ENCODE measurements around the gene MBP.

Gene MBP

DNA sequence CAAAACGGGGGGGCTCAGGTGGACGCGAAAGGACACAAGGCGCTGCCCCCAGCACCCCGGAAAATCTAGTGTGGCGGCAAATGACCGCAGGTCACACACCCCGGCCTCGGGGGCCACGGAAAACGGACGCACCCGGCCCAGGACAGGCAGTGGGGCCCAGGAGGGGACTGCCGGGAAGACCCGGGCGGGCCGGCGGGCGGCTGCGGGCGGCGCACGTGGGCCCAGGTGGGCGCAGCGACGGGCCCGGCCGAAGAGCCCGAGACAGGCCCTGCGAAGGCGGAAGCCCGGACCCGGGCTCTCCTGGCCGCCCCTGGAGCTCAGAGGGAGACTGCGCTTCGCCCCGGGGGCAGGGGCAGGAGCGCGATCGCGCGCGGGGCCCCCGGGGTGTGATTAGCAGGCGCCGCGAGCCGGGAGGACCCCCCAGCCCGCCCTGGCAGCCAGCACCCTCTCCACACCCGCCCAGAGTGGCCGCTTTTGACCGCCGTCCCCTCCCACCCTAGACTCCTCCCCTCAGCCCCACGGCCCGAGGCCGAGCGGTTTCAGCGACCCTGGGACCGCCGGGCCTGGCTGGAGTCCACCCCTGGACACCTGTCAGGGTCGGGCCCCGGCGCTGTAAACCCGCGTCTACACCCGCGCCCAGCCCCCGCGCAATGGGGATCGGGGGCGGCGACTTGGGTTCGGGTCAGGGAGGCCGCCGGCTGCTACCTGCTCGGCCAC lies 773 bp downstream of the MBP start:
- DNase-seq, result peak; percentile 55

DNA sequence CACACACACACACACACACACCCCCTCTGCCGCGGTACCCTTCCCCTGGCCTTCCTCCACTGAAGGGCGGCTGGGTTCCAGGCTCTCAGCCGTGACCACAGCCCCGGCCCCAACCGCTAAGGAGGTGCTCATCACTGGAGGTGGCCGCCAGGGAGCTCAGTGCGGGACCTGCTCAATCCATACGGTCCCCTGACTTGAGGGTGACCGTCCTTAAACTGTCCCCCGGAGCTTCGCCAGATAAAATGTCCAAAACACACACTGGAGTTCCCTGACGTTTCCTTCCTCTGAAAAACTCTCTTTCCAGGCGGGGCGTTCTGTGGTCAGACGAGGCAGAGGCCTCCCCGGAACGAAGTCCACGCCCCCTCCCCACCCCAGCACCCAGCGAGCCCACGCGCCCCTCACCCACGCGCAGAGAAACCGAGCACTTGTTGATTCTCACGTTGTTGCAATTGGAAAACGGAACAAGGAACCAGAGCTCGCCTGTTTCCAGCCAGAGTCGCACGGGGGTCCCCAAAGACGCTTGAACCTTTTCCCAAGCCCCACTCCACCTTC lies 1.4 kb downstream of the MBP start:
- peak; percentile 65 for DNase-seq

DNA sequence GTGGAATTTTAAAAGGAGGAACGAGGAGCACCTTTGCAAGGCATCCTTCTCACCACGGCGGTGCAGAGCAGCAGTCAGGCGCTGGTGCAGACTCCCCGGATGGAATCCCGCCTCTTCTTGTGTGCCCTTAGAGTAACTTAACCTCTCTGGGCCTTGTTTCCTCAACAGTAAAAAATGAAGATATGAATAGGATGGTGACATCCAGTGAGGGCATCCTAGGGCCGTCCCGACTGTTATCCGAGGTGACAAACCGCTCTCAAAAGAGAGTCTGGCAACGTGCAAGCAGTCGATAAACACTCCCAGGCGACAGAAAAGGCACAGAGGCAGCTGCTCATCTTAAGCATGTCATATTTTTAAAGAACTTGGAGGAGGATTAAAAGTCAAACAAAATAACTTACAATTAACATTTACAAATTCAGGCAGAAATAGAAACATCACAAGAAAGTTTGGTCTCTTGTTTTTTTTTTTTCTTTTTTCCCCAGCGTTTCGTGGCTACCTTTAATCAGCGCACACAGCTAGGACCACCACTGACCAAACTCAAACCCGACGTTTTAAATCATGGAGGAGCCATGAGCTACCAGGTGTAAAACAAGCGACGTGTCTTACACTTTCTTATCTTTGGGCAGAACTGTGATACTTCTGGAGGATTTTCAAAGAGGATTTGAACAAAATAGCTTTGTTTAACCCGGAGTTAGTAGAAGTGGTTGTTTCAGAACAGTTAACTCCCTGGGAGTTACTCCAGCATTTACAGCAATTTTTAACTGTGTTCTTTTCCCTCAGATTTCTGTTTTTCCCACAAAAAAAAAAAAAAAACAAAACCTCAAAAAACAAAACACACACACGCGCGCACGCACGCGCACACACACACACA lies 2.1 kb downstream of the MBP start:
- DNase-seq, result peak; percentile 42

DNA sequence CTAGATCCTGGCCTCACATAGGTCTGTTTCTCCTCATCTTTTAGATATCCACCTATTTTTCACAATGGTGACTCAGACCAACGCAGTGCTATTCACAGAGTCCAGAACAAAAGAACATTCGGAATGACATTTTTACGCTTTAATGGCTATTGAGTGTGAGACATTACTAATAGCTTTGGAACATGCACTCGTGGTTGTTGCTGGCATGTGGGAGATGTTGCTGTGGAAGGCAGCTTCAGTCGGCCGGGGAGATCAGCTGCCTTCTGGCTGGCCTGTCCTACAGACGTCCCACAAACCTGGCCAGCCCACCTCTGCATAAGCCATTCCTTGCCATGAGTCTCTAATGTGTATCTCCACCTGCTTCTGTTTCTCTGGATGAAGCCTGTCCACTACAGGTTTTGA lies 3.4 kb downstream of the MBP start:
- no peak for DNase-seq

DNA sequence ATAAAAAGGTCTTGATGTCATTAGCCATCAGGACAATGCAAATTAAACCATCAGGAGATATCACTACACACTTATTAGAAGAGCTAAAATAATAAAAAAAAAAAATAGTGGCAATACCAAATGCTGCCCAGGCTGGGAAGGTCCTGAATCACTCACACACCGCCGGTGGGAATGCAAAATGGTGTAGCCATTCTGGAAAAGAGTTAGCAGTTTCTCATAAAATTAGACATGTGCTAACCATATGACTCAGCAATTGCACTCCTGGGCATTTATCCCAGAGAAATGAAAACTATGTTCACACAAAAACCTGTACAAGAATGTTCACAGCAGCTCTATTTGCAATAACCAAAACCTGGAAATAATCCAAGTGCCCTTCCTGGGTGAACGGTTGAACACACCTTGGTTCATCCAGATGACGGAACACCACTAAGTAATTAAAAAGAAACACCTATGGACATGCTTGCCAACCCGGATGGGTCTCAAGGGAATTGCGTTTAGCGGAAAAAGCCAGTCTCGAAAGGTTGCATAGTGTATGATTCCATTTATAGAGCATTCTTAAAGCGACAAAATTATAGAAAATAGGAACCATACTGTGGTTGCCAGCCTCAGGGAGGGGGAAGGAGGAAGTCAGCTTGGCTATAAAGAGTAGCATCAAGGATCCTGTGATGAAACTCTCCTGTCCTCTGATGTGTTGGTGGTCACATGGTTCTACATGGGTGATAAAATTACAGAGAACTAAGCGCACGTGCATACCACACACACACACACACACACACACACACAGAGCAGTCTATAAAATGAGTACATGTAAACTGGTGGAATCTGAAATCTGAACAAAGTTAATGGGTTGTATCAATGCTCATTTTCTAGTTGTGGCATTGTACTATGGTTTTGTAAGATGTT lies 4.6 kb downstream of the MBP start:
- peak; percentile 64 for DNase-seq

DNA sequence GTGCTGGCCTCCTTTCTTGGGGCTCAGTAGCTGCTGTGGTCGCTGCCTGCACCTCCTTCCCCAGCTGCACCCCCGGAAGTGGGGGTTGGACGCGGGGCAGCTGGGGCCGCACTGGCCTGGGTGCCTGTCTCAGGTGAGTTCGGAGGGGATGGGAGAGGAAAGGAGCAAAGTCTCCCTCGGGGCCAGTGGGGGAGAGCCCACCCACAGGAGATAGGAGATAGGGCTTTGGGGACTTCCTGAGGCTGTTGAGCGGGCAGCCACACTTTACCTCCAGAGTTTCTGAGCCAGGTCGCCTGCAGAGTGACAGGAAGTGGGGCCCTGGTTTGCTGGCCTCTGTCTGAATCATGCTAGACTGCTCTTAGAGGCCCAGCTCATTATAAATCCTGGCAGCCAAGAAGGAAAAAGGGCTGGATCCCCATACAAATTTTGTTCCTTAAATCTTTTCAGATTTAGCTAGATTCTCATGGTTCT lies 8.1 kb downstream of the MBP start:
- DNase-seq, result peak; percentile 78

DNA sequence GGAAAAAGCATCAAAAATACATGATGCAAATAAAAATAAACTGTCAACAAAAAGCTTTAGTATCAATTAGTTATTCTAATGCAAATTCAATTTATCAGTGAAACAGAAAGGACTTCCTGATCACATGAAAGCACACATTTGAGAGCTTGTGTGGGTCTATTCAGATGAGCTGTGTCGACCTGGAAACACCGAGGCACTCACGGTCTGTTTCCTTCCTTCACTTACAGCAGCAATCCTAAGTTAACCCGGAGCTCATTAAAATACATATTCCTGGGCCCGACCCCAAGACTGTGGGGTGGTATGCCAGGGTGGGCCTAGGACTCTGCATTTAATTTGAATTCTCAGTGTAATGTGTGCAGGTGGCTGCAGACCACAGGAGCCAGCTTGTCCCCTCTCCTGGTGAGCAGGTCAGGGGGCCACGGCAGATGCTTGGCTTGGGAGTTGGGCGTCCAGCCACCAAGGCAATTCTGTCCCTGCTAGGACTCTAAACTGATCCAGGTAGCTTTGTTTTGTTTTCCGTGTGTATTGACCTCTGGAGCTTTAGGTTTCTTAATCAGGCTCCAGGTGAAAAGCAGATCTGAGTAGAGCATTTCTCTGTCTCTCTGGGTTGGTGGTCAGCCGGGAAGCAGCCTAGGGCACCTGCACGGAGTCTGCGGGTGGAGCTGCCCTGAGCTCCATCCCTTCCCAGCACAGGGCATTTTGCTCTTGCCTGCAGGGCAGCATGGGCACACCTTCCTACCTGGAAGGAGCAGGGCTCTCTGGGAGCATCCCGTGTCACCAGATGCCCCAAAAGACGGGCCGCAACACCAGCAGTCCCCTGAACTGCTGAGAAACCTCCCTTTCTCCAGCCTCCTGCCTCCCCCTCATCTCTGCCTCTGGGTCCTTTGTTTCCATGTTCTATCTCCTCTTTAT lies 9.0 kb downstream of the MBP start:
- DNase-seq, result no peak

DNA sequence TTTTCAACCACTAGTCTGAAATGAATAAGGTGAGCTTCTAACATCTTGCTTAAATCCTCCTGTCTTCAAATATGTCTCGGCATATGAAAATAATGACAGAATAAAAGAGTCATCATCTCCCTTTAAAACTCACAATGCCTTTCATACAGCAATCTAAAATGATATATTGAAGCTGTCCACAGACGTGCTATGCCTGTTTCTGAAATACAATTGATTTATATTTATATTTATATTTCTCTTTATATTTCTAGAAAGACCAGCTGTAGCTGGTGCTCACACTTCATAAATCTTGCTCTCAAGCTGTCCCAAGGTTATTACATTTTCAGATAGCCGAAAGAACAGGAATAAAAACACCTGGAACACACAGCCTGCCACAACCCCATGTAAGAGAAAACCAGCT lies 11.1 kb downstream of the MBP start:
- no peak for DNase-seq

DNA sequence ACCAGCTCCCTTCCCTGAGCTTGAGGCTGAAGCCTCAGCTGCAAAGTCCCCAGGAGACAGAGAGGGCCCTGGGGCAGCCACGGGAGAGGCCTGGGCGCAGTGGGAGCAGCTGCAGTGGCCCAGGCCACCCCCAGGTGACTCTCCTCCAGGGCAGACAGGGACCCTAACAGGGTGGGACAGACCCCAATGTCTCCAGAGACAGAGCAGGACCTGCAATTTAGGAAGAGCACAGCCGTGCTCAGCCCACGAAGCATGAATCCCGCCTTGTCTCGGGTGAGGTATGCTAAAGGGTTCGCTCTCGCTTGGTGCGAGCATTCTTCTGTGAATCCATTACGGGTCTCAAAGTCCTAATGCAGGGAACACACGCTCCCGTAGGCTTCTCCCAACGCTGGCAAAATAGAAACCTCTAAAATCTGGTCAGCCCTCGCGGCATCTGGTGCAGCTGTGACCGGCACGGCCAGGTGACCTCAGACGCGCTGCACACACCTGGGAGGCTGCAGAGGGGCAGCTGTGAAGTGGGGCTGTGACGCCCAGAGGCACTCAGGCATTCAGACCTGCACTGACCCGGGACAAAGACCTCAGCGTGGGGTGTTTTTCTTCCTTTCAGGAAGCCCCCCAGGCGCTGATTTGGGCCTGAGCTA lies 12.6 kb downstream of the MBP start:
- DNase-seq, result no peak

DNA sequence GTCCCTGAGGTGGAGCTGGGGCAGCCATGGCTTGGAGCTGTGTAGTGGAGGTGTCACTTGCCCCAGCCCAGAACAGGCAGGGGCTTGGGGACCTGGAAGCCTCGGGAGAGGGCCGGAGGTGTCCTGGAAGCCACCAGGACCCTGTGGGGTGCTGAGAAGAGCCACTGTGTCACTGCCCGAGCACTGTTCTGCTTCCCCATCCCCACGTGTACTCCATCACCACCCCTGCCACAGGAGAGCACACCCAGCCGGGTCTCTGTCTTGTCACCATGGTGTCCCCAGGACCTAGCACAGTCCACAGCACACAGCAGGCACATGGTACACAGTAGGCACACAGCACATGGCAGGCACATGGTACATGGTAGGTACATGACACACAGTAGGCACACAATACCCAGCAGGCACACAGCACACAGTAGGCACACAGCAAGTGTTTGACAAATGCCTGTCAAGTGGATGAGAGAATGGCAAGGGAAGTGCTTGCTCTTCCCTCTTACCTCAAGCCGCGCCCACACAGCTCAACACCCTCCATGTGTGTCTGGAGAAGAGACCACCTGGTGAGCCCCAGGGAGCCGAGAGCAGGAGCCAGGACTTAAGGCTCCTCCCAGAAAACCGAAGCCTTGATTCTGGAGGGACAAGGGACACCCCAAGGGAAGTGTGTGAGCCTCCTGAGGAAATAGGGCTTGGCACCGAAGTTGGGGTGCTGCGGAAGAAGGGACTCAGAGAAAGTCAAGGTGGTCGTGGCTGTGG lies 13.3 kb downstream of the MBP start:
- DNase-seq, result no peak

DNA sequence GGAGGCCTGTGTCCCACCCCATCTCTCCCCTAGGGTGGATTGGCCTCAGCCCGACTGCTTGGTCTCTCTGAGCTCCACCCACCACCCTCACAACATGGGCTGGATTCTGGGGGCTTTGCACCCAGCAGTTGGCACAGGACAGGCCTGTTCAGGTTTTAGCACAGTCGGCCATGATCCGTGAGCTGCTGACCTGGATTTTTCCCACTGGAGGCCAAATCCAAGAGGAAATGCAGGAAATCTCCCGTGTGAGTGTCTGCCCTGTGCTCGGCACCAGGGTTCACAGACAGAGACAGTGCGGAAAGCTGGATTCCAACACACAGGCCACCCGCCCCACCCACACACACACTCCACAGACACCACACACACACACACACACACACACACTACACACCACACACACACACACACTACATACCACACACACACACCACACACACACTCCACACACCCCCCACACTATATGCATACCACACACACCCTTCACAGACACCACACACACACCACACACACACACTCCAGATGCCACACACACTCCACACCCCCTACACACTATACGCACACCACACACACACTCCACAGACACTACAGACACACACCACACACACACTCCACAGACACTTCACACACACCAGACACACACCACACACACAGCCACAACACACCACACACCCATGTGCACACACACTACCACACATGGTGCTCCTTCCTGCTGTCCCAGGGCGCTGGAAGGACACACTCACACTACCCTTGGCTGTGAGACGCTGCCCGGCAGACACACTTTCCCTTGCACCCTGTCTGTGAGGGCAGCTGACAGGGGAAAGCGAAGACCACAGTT lies 14.1 kb downstream of the MBP start:
- DNase-seq, result no peak

DNA sequence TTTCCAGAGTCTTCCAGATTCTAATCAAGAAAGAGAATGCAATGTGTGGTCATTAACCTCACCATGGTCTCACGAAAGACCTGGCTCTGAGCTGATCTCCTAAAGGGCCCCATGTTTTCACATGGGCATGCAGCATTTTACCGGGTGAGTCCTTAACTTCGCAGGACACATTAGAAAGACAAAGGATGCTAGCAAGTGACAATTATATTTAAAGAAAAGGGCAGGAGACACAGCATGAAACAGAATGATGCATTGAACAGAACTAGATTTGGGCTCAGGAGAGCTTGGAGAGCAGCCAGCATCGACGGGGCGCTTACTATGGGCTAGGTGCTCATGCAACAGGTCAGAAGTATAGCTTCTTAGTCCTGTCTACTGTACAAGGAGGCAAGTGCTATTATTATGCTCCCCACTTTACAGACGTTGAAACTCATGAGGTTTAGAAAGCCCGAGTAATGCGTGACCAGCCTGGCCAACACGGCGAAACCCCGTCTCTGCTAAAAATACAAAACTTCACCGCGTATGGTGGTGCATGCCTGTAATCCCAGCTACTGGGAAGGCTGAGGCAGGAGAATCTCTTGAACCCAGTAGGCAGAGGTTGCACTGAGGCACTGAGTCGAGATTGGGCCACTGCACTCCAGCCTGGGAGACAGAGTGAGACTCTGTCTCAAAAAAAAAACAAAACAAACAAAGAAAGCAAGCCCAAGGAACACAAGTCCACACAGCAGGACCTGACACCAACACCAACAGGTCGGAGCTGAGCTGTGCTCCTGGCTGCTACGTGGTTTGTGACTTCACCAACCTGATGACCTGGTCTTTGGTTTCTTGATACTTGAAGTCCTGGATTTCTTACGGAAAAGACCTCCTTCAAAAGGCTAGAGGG lies 16.1 kb downstream of the MBP start:
- no peak for DNase-seq

DNA sequence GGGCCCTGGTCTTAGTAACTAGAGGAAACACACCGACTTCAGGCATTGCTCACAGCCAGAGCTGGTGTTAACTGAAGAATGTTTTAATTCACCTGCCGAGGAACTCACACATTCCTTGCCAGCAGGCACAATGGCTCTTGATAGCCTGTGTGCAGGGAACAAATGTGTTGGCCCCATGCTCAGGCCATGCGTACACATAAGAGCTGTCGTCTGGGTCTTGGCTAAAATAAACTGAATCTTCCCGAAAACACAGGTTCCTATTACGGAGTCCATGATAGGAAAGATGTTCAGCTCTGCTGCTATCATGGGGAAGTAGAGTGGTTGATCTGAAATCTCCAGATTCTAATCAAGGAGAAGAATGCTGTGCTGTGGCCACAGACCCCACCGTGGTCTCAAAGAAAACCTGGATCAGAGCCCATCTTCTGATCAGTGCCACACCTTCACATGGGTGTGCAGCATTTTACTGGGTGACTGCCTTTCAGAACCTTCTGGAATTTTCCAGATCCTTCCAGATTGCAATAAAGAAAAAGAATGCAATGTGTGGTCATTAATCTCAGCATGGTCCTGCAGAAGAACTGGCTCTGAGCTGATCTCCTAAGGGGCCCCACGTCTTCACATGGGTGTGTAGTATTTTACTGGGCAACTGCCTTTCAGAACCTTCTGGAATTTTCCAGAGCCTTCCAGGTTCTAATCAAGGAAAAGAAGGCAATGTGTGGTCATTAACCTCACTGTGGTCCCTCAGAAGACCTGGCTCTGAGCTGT lies 17.2 kb downstream of the MBP start:
- no peak for DNase-seq

DNA sequence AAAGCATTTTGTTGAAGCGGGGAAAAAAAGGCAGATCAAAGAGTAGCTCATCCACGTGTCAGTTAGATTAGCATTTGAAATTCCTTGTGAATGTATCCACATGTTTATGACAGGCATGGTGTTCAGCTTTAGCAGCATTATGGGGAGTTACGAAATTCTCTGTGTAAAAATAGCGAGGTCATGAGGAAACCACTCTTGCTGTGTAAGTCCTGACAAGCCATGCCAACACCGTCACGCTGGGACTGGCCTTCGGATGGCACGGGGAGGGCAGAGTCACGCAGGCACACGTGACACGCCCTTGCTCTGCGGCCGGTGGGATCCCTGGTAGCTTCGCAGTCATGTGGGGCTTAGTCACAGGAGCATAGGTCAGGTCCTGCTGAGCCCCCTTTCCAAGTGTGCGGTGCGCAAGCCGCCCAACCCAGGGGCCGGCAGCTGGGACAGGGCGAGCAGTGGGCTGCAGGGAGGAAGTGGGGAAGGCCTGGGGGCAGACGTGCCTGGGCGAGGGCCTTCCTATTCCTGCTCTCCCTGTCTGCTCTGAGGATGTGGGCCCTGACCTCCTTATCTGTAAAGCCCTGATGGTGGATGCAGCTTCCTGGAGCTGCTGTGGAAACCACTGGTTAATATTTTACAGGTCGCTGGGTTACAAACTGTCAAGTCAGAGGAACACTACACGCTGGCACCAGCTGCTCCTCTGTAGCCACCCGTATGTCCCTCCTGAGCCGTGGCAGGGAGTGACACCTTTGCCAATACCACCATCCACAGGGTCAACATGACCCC lies 18.0 kb downstream of the MBP start:
- no peak for DNase-seq

DNA sequence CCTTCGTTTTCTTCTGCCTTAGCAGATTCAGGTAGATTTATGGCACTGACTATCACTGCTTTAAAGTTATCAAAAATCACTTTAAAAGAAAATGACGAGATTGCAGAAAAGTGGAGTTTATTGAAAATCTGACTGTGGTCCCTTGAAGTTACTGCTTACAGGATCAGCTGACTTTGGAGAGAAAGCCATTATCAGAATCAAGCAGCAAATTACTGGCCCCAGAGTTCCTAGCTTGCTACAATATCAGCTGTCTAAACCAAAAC lies 18.5 kb downstream of the MBP start:
- no peak for DNase-seq

DNA sequence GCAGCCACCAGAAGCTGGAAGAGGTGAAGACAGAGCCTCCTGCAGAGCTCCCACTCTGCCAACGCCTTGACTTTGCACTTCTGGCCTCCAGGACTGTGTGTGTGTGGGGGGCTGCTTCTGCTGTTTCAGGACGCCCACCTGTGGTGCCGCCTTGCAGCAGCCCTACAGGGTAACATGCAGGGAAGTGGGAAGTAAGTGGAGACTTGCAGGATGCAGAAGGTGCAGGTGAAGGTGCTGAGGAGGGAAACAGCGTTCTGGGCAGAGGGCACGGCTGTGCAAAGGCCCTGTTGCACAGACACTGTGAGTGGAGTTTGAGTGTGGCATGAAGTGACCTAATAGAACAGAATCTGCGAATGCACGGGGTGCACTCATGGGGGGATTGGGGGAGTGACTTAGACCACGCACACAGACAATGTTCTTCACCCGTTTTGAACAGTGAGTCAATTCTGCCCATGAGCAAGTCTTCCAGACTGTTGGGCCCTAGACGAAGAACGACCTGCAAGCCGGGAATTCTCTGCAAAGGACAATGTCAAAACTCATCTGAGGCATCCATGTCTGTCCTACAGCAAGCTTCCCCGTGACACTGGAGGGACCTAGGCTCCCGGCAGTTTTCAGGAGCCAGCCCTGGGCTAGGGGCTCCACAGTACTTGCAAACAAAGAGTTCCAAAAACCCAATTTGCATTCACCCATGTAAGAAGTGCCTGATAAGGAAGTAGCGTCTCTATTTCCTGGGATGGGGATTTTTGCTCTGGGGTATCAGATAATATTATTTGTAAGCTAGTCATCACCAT lies 19.0 kb downstream of the MBP start:
- no peak for DNase-seq
